ENCODE results near the gene SCG2.

DNA sequence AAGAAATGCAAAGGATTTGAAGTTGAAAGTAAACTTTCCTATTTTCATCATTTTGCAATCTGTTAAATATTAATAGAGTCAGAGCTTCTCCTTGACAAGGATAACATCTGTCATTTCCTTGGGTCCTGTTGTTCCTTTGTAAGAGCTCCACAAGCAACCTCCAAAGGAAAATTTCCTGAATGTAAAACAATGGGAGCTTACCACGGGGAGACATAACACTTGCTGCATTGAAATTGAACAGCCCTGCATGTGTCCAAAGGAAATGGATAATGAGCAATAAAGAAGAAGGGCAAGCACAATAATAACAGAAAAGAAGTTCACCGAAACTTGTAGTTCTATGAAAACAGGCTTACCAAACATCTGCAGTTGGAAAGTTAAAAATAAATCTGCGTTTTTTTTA is 42.0 kb upstream of the SCG2 start:
- TF ChIP-seq EZH2 (IDR thresholded peaks at IDR 0.05; ENCODE audit: borderline replicate concordance) (no peak), CTCF (IDR thresholded peaks at IDR 0.05; ENCODE audit: poor library complexity) (no peak)

All from hepatocyte (in vitro differentiated cells).